HepG2 (cell line): ENCODE measurements around the gene PPP2R2B. TPM values are rescaled to one million over a fixed set of nuclear protein-coding genes. Genes with fewer than 3 reads are reported as not detected.

ENCODE experiments used
- ATAC-seq: fragments of 200-7000 bp; cut with Tn5 transposase; 3 replicates; pipeline ENCODE4 v1.9.1; 2020; ENCODE audit warnings: mild to moderate bottlenecking, moderate library complexity
- BruUV-seq: library from RNA; stranded (reverse); fragments of 400-500 nt; replicated peaks from 2 replicates; lab custom pipeline; 2021; lab: Mats Ljungman, UMichigan
- CTCF ChIA-PET: fragments of 300-600 bp; formaldehyde crosslinking; extraction: SDS; loops from one replicate; lab custom pipeline; 2021; ENCODE audit warnings: low total read pairs, inconsistent platforms, low intra/inter-chr PET ratio; lab: Yijun Ruan, JAX
- POLR2A ChIA-PET: fragments of 350-600 bp; sonication (Branson Sonifier 250); formaldehyde crosslinking; loops from one replicate; lab custom pipeline; 2020; ENCODE audit warnings: antibody characterized with exemption, inconsistent platforms; lab: Yijun Ruan, JAX
- DNase-seq: peaks from one replicate; pipeline ENCODE4 v3.0.0-alpha.2; 2015; ENCODE audit warnings: low spot score
- FAIRE-seq: peaks from 3 replicates; lab custom pipeline; 2011; peaks lifted over from hg19 to GRCh38; lab: Jason Lieb, UNC
- H2AFZ ChIP-seq: one replicate; pipeline ENCODE4 v1.6.1; 2011; ENCODE audit warnings: low read length, inconsistent platforms
- H3K27ac ChIP-seq: fragments of 300-600 bp; 3 replicates; pipeline ENCODE4 v1.8.0; 2011; ENCODE audit warnings: mixed run types, mild to moderate bottlenecking, mixed read lengths, low read length, inconsistent platforms; ENCODE audit not compliant: insufficient read depth; ENCODE audit errors: extremely low read length
- H3K27me3 ChIP-seq, 2 experiments: fragments of 200-600 bp in 1 of 2; 2 replicates in 1 of 2; 3 replicates in 1 of 2; pipeline versions ENCODE4 v1.6.0 to v1.8.0; 2011; ENCODE audit warnings: low read length in 2 of 2, mild to moderate bottlenecking in 2 of 2, moderate library complexity in 2 of 2, inconsistent platforms in 1 of 2; ENCODE audit not compliant: insufficient read depth in 2 of 2, control insufficient read depth in 1 of 2
- H3K36me3 ChIP-seq, 2 experiments: fragments of 200-600 bp in 1 of 2; replicated peaks in 1 of 2; 2 replicates in 1 of 2; 3 replicates in 1 of 2; pipeline versions ENCODE4 v1.5.1 to v1.8.0; 2011; ENCODE audit warnings: low read length in 2 of 2, inconsistent platforms in 1 of 2; ENCODE audit not compliant: insufficient read depth in 2 of 2, control insufficient read depth in 1 of 2
- H3K4me1 ChIP-seq: 2 replicates; pipeline ENCODE4 v1.5.1; 2012; ENCODE audit warnings: low read length, inconsistent platforms; ENCODE audit not compliant: insufficient read depth
- H3K4me2 ChIP-seq: 2 replicates; pipeline ENCODE4 v1.6.0; 2011; ENCODE audit warnings: low read depth, low read length, inconsistent platforms
- H3K4me3 ChIP-seq, 3 experiments: fragments of 200-600 bp in 1 of 3; sonication (generic), shearing (Covaris generic) in 1 of 3; replicated peaks in 1 of 3; 2 replicates each; pipeline ENCODE4 v1.5.1; 2011 to 2016; ENCODE audit warnings: low read length in 3 of 3, inconsistent platforms in 2 of 3, low read depth in 2 of 3, mild to moderate bottlenecking in 2 of 3, control low read depth in 1 of 3, mixed read lengths in 1 of 3; ENCODE audit not compliant: insufficient read depth in 1 of 3
- H3K79me2 ChIP-seq: one replicate; pipeline ENCODE4 v1.6.1; 2011; ENCODE audit warnings: low read length, inconsistent platforms; ENCODE audit not compliant: insufficient read depth
- H3K9ac ChIP-seq: 2 replicates; pipeline ENCODE4 v1.6.0; 2011; ENCODE audit warnings: mild to moderate bottlenecking, low read depth, low read length, inconsistent platforms; ENCODE audit not compliant: insufficient read depth
- H3K9me3 ChIP-seq: 2 replicates; pipeline ENCODE4 v1.5.1; 2012; ENCODE audit warnings: mild to moderate bottlenecking, low read length
- H4K20me1 ChIP-seq: 2 replicates; pipeline ENCODE4 v1.6.0; 2011; ENCODE audit warnings: inconsistent platforms, mild to moderate bottlenecking, low read length, moderate library complexity; ENCODE audit not compliant: insufficient read depth
- DNMT1 ChIP-seq: sonication (generic); formaldehyde crosslinking; IDR thresholded peaks from 2 replicates; pipeline ENCODE4 v1.5.1; 2020; ENCODE audit warnings: mild to moderate bottlenecking, missing genetic modification reagents
- FOXJ3 ChIP-seq: sonication (generic); formaldehyde crosslinking; IDR thresholded peaks from 2 replicates; pipeline ENCODE4 v1.4.0; 2020; ENCODE audit warnings: missing genetic modification reagents, mild to moderate bottlenecking, borderline replicate concordance
- FOXK1 ChIP-seq: sonication (generic); formaldehyde crosslinking; IDR thresholded peaks from 2 replicates; pipeline ENCODE4 v1.4.0; 2020; ENCODE audit warnings: low read depth, missing genetic modification reagents, borderline replicate concordance
- JUND ChIP-seq: sonication (generic); formaldehyde crosslinking; IDR thresholded peaks from 2 replicates; pipeline ENCODE4 v1.8.0; 2022; ENCODE audit warnings: mild to moderate bottlenecking, missing genetic modification reagents
- NPAS2 ChIP-seq: sonication (generic); formaldehyde crosslinking; IDR thresholded peaks from 2 replicates; pipeline ENCODE4 v1.8.0; 2022; ENCODE audit warnings: mild to moderate bottlenecking, missing genetic modification reagents, borderline replicate concordance
- PLSCR1 ChIP-seq: sonication (generic); formaldehyde crosslinking; IDR thresholded peaks from 2 replicates; pipeline ENCODE4 v1.5.0; 2020; ENCODE audit warnings: missing genetic modification reagents, mild to moderate bottlenecking, borderline replicate concordance
- PPARG ChIP-seq: conservative IDR thresholded peaks from 2 replicates; pipeline ENCODE4 v1.6.1; 2016; ENCODE audit warnings: missing biosample characterization, missing genetic modification reagents
- RORA ChIP-seq: sonication (generic); formaldehyde crosslinking; IDR thresholded peaks from 2 replicates; pipeline ENCODE4 v1.5.0; 2020; ENCODE audit warnings: mild to moderate bottlenecking, missing genetic modification reagents, moderate library complexity
- RXRA ChIP-seq: sonication (generic); formaldehyde crosslinking; IDR thresholded peaks from 2 replicates; pipeline ENCODE4 v1.5.1; 2020; ENCODE audit warnings: missing genetic modification reagents
- ZNF234 ChIP-seq: sonication (generic); formaldehyde crosslinking; conservative IDR thresholded peaks from 2 replicates; pipeline ENCODE4 v1.5.1; 2020; ENCODE audit warnings: mild to moderate bottlenecking, missing genetic modification reagents
- ZNF766 ChIP-seq: sonication (generic); formaldehyde crosslinking; IDR thresholded peaks from 2 replicates; pipeline ENCODE4 v1.5.0; 2020; ENCODE audit warnings: missing genetic modification reagents, borderline replicate concordance
- ZNF878 ChIP-seq: sonication (generic); formaldehyde crosslinking; IDR thresholded peaks from 2 replicates; pipeline ENCODE4 v1.8.1; 2023; ENCODE audit warnings: mild to moderate bottlenecking, missing genetic modification reagents, moderate library complexity
- WGBS: methylation state at CpG from one replicate; pipeline ENCODE4 v1.1.6; 2017; ENCODE audit warnings: low lambda C conversion rate; 5-methylcytosine and 5-hydroxymethylcytosine counted together
- in situ Hi-C: cut with HindIII; loops from 2 replicates; pipeline ENCODE4 v1.10.0; 2017; ENCODE audit warnings: low pct_unique_long_range_greater_than_20kb; ENCODE audit not compliant: extremely low pct_ligation_motif_present
- intact Hi-C: fragments of 100-400 bp; cut with micrococcal nuclease; formaldehyde crosslinking; loops from one replicate; pipeline ENCODE4 v1.10.0; 2022; ENCODE audit not compliant: unreplicated experiment
- polyA plus RNA-seq, 8 experiments: library from polyadenylated mRNA; depleted of rRNA in 3 of 8; stranded (reverse) in 7 of 8; unstranded in 1 of 8; fragments of >200 nt; fragmentation: Illumina TruSeq in 4 of 8; extraction: Trizol in 4 of 8; gene quantifications; 2 replicates each; pipeline versions ENCODE4 v1.2.1 to v1.2.3, GENCODE V29; 2011 to 2016; ENCODE audit warnings: low read depth in 4 of 8, missing spikeins in 1 of 8, mixed read lengths in 1 of 8; ENCODE audit not compliant: insufficient read depth in 1 of 8
- total RNA-seq, 5 experiments: library from RNA; depleted of rRNA; stranded (reverse); fragments of >200 nt; fragmentation: Illumina TruSeq; extraction: Trizol; gene quantifications; 2 replicates each; pipeline ENCODE4 v1.2.3, GENCODE V29; 2016; ENCODE audit warnings: low read depth in 1 of 5

Gene PPP2R2B
- total and polyA plus RNA-seq, 2 of the 13 experiments (the other 11 are each of a cell fraction or from before 2014, with no cell fraction given), result not detected

- peaks cover 0 to 1% of the 10 kb centered on the region in 2 experiments; a peak in 1 of 5 replicates for H3K27me3 ChIP-seq
- no peak overlapping the region for H3K4me3 ChIP-seq
- H3K36me3 ChIP-seq, result no peaks in the 10 kb centered on the region
- H3K9me3 ChIP-seq, result no peaks in the 10 kb centered on the region
- no peak overlapping the region for H3K27ac ChIP-seq
- FAIRE-seq (no peak), DNase-seq (no peak), ATAC-seq (no peak)
- H2AFZ ChIP-seq, result no peak overlapping the region
- no peak for TF ChIP-seq PLSCR1 (CRISPR knock-in tag)
- no peak for TF ChIP-seq FOXJ3 (CRISPR knock-in tag)
- TF ChIP-seq ZNF766 (CRISPR knock-in tag), result no peak
- no peak for TF ChIP-seq PPARG (CRISPR knock-in tag)
- no peak for TF ChIP-seq FOXK1
- TF ChIP-seq NPAS2, result no peak
- no peak for TF ChIP-seq JUND
- no peak for TF ChIP-seq DNMT1 (CRISPR knock-in tag)
- TF ChIP-seq ZNF234 (CRISPR knock-in tag), result no peak
- TF ChIP-seq ZNF878 (CRISPR knock-in tag), result no peak
- no peak for TF ChIP-seq RXRA (CRISPR knock-in tag)
- no peak for TF ChIP-seq RORA (CRISPR knock-in tag)
- CTCF ChIA-PET, result no interaction called here
- WGBS, result 27% methylated on average over 3 of the region's 3 CpGs
- no TSS peak for BruUV-seq
- H3K4me1 ChIP-seq, result no peaks in the 10 kb centered on the region
- intact Hi-C loops, result no loop called here
- H3K79me2 ChIP-seq, result no peaks in the 10 kb centered on the region
- no peak overlapping the region for H3K9ac ChIP-seq
- POLR2A ChIA-PET, result no interaction called here
- no peak overlapping the region for H3K4me2 ChIP-seq
- no peaks in the 10 kb centered on the region for H4K20me1 ChIP-seq
- in situ Hi-C loops, result no loop called here
These were observed 179.4 kb downstream of the PPP2R2B start for GRCh38 chr5:146699138-146699537.
